HG02884 (cell line): ENCODE results near the gene MAN2A1.
"Not testable (repeated sequence)": the region's sequence is repeated elsewhere in the genome, so short reads cannot be mapped to it uniquely, and the experiment has no call there.

Experiments
- ATAC-seq: cut with Tn5 transposase; IDR thresholded peaks from one replicate; pipeline ENCODE4 v1.9.1; 2021; ENCODE audit warnings: mild to moderate bottlenecking, moderate library complexity; ENCODE audit not compliant: unreplicated experiment

The MAN2A1 gene

GRCh38 chr5:109750463-109750862 lies 60.7 kb downstream of the MAN2A1 start:
- ATAC-seq: no peak

GRCh38 chr5:109753279-109753678 lies 63.6 kb downstream of the MAN2A1 start:
- ATAC-seq: no peak

- no peak for ATAC-seq
Observed at GRCh38 chr5:109754319-109754718, 64.6 kb downstream of the MAN2A1 start.

- ATAC-seq: no peak
Observed at GRCh38 chr5:109755761-109756160, 66.0 kb downstream of the MAN2A1 start.

GRCh38 chr5:109756543-109757185 lies 66.9 kb downstream of the MAN2A1 start:
- ATAC-seq: no peak

GRCh38 chr5:109757490-109757889 lies 67.8 kb downstream of the MAN2A1 start:
- ATAC-seq: no peak

GRCh38 chr5:109759306-109759705 lies 69.6 kb downstream of the MAN2A1 start:
- ATAC-seq: no peak

GRCh38 chr5:109760130-109760529 lies 70.4 kb downstream of the MAN2A1 start:
- ATAC-seq: not testable (repeated sequence)

- ATAC-seq: no peak
Observed at GRCh38 chr5:109762821-109763220, 73.1 kb downstream of the MAN2A1 start.

GRCh38 chr5:109767184-109767995 lies 77.7 kb downstream of the MAN2A1 start:
- ATAC-seq: no peak

GRCh38 chr5:109767997-109768396 lies 78.3 kb downstream of the MAN2A1 start:
- no peak for ATAC-seq

- no peak for ATAC-seq
Observed at GRCh38 chr5:109769597-109770291, 80.0 kb downstream of the MAN2A1 start.

- ATAC-seq: no peak
Observed at GRCh38 chr5:109775130-109775529, 85.4 kb downstream of the MAN2A1 start.

GRCh38 chr5:109779036-109779735 lies 89.5 kb downstream of the MAN2A1 start:
- no peak for ATAC-seq

- ATAC-seq: no peak
Observed at GRCh38 chr5:109784687-109785086, 95.0 kb downstream of the MAN2A1 start.

- ATAC-seq: peak; percentile 47
Observed at GRCh38 chr5:109786206-109786855, 96.6 kb downstream of the MAN2A1 start.

- ATAC-seq: peak; percentile 87
Observed at GRCh38 chr5:109788596-109788995, 98.9 kb downstream of the MAN2A1 start.

GRCh38 chr5:109792613-109793012 lies 102.9 kb downstream of the MAN2A1 start:
- no peak for ATAC-seq

GRCh38 chr5:109803854-109804253 lies 114.1 kb downstream of the MAN2A1 start:
- ATAC-seq: no peak

- no peak for ATAC-seq
Observed at GRCh38 chr5:109805472-109805871, 115.7 kb downstream of the MAN2A1 start.

GRCh38 chr5:109805883-109806282 lies 116.2 kb downstream of the MAN2A1 start:
- ATAC-seq: no peak
